DOHH2 (cell line): ENCODE measurements around the gene ADAMTS5.

Source experiments
- H3F3A ChIP-seq: fragments of 200-600 bp; sonication (generic), shearing (Covaris generic); 2 replicates; pipeline ENCODE4 v1.6.0; 2016; ENCODE audit warnings: antibody characterized with exemption, mild to moderate bottlenecking; ENCODE audit not compliant: control insufficient read depth, insufficient read depth
- H3K27ac ChIP-seq: fragments of 200-600 bp; sonication (generic); 2 replicates; pipeline ENCODE4 v1.5.1; 2014; ENCODE audit warnings: low read depth, mild to moderate bottlenecking, low read length, moderate library complexity
- H3K27me3 ChIP-seq: fragments of 200-600 bp; sonication (generic); 2 replicates; pipeline ENCODE4 v1.6.1; 2014; ENCODE audit warnings: mild to moderate bottlenecking, low read length, mixed read lengths; ENCODE audit not compliant: control insufficient read depth
- H3K36me3 ChIP-seq: fragments of 200-600 bp; sonication (generic); 2 replicates; pipeline ENCODE4 v1.6.1; 2014; ENCODE audit warnings: mild to moderate bottlenecking, low read length, moderate library complexity, mixed read lengths; ENCODE audit not compliant: control insufficient read depth
- H3K4me1 ChIP-seq: fragments of 200-600 bp; sonication (generic); 2 replicates; pipeline ENCODE4 v1.6.1; 2014; ENCODE audit warnings: mild to moderate bottlenecking, low read length, mixed read lengths; ENCODE audit not compliant: control insufficient read depth
- H3K4me2 ChIP-seq: fragments of 200-600 bp; sonication (generic); 2 replicates; pipeline ENCODE4 v1.6.0; 2014; ENCODE audit warnings: mild to moderate bottlenecking, low read length, moderate library complexity
- H3K4me3 ChIP-seq: fragments of 200-600 bp; sonication (generic); 2 replicates; pipeline ENCODE4 v1.5.1; 2014; ENCODE audit warnings: mild to moderate bottlenecking, low read length, mixed read lengths
- H3K79me2 ChIP-seq: fragments of 200-600 bp; sonication (generic); 2 replicates; pipeline ENCODE4 v1.6.1; 2014; ENCODE audit warnings: mild to moderate bottlenecking, low read length, mixed read lengths; ENCODE audit not compliant: control insufficient read depth
- H3K9me2 ChIP-seq: fragments of 200-600 bp; sonication (generic); replicated peaks from 2 replicates; pipeline ENCODE4 v1.6.1; 2014; ENCODE audit warnings: mild to moderate bottlenecking, low read length, mixed read lengths; ENCODE audit not compliant: control insufficient read depth
- H3K9me3 ChIP-seq: fragments of 200-600 bp; sonication (generic); 2 replicates; pipeline ENCODE4 v1.6.1; 2014; ENCODE audit warnings: antibody characterized with exemption, low read length, mixed read lengths; ENCODE audit not compliant: control insufficient read depth, insufficient read depth
- H4K20me1 ChIP-seq: fragments of 200-600 bp; sonication (generic); 2 replicates; pipeline ENCODE4 v1.6.0; 2014; ENCODE audit warnings: low read depth, mild to moderate bottlenecking, antibody characterized with exemption, low read length, moderate library complexity; ENCODE audit not compliant: control insufficient read depth, insufficient read depth
- EZH2phosphoT487 ChIP-seq: fragments of 200-600 bp; sonication (generic); IDR thresholded peaks from 2 replicates; pipeline ENCODE4 v1.6.1; 2017; ENCODE audit warnings: borderline replicate concordance, mild to moderate bottlenecking, antibody characterized with exemption, low read length, moderate library complexity, mixed read lengths
- TF ChIP-seq, protein P1 (sequence below): fragments of 200-600 bp; sonication (generic); IDR thresholded peaks from one replicate; pipeline ENCODE4 v1.5.1; 2014; ENCODE audit warnings: antibody characterized with exemption, mild to moderate bottlenecking, low read depth, low read length; ENCODE audit not compliant: poor library complexity, severe bottlenecking

The ADAMTS5 gene

DNA sequence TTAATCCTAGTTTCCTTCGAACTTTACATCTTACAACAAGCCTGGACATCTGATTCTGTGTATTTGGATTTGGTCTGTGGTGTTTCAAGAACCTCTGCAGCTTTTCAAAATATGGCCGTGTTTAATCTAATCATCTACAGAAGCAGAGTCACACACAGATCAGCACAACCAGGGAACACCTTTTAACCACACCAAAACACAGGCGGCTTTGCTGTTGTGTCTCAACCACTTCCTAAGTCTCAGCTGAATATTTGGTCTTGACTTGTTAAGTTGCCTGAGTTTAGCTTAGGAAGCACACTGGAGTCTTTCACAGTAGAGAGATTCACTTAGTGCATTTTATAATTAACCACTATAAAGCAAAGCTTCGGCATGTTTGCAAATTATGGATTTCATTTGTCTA, 17.1 kb downstream of the ADAMTS5 start:
- H3K9me2 ChIP-seq, result no peaks in the 10 kb centered on the region
- H4K20me1 ChIP-seq, result no peaks in the 10 kb centered on the region
- no peak overlapping the region for H3K4me2 ChIP-seq
- H3K36me3 ChIP-seq, result no peaks in the 10 kb centered on the region
- TF ChIP-seq, protein P1, sequence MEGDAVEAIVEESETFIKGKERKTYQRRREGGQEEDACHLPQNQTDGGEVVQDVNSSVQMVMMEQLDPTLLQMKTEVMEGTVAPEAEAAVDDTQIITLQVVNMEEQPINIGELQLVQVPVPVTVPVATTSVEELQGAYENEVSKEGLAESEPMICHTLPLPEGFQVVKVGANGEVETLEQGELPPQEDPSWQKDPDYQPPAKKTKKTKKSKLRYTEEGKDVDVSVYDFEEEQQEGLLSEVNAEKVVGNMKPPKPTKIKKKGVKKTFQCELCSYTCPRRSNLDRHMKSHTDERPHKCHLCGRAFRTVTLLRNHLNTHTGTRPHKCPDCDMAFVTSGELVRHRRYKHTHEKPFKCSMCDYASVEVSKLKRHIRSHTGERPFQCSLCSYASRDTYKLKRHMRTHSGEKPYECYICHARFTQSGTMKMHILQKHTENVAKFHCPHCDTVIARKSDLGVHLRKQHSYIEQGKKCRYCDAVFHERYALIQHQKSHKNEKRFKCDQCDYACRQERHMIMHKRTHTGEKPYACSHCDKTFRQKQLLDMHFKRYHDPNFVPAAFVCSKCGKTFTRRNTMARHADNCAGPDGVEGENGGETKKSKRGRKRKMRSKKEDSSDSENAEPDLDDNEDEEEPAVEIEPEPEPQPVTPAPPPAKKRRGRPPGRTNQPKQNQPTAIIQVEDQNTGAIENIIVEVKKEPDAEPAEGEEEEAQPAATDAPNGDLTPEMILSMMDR, result no peak
- no peak for TF ChIP-seq EZH2phosphoT487
- H3K27ac ChIP-seq, result no peak overlapping the region
- H3K4me3 ChIP-seq, result no peak overlapping the region
- H3K4me1 ChIP-seq, result no peaks in the 10 kb centered on the region
- H3K79me2 ChIP-seq, result no peaks in the 10 kb centered on the region
- no peaks in the 10 kb centered on the region for H3K9me3 ChIP-seq
- H3K27me3 ChIP-seq, result no peaks in the 10 kb centered on the region
- no peaks in the 10 kb centered on the region for H3F3A ChIP-seq

DNA sequence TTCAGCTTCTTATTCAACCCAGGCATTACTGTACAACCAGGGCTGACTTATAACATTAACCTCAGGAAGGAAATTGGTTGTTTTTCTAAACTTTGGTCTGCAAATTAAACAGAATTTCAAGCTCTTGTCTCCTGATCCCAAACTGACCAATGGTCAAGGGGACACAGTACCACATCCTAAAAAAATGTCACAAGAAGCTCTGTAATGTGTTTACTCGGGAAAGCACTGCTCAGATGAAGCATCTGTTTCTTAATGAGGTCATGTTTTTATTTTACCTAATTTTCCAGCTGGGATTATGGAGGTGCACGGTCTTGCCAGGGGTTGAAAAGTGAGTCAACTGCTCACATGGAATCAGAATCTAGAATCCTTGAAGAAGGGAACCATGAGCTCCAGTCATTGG, 18.7 kb downstream of the ADAMTS5 start:
- no peaks in the 10 kb centered on the region for H3K9me2 ChIP-seq
- no peak overlapping the region for H3K4me3 ChIP-seq
- TF ChIP-seq EZH2phosphoT487, result no peak
- no peak overlapping the region for H3K4me2 ChIP-seq
- no peaks in the 10 kb centered on the region for H3K36me3 ChIP-seq
- H3K27me3 ChIP-seq, result no peaks in the 10 kb centered on the region
- H3K9me3 ChIP-seq, result no peaks in the 10 kb centered on the region
- no peaks in the 10 kb centered on the region for H3K4me1 ChIP-seq
- H3F3A ChIP-seq, result no peaks in the 10 kb centered on the region
- no peak overlapping the region for H3K27ac ChIP-seq
- no peaks in the 10 kb centered on the region for H4K20me1 ChIP-seq
- no peaks in the 10 kb centered on the region for H3K79me2 ChIP-seq

DNA sequence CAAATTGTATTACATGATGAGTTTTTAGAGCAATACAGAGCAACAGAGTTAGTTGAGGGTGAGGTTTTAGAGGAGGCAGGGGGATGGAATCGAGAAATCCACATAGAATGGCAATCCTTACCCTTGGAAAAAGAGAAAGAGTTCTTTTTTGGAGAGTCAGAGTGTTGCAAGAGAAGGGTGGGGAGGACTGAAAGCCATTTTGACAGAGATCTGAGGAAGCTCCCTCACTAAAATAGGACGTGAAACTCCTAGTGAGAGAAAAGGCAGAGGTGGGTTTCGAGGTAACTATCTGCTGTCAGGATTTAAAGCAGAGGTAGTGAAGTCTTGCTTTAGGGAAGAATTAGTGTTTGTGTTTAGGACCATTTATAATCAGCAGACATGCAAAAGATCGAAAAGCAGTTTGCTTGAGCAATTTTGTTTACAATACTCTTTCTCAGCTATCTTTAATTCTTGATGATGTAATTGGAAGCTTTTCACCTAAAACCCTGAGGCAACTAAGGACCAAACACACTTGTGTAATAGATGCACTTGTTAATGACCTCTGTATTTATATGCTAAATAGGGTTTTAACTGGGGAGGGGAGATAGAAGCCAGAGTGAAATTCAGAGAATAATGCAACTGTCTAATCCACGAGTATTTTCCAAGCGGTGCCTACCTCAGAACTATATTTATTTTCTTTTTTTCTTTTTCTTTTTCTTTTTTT, 20.0 kb downstream of the ADAMTS5 start:
- Histone ChIP-seq H3K4me3 (no peak overlapping the region), H3K4me2 (no peak overlapping the region), H3K27me3 (no peaks in the 10 kb centered on the region), H3K36me3 (no peaks in the 10 kb centered on the region), H3K4me1 (no peaks in the 10 kb centered on the region), H3K79me2 (no peaks in the 10 kb centered on the region), H4K20me1 (no peaks in the 10 kb centered on the region), H3K27ac (no peak overlapping the region), H3K9me3 (no peaks in the 10 kb centered on the region), H3K9me2 (no peaks in the 10 kb centered on the region), H3F3A (no peaks in the 10 kb centered on the region)
- TF ChIP-seq, protein P1, result no peak
- TF ChIP-seq EZH2phosphoT487, result no peak

GRCh38 chr21:26945916-26946675, 20.8 kb downstream of the ADAMTS5 start:
- no peak overlapping the region for H3K4me2 ChIP-seq
- H3F3A ChIP-seq, result no peaks in the 10 kb centered on the region
- H4K20me1 ChIP-seq, result no peaks in the 10 kb centered on the region
- H3K27ac ChIP-seq, result no peak overlapping the region
- no peaks in the 10 kb centered on the region for H3K4me1 ChIP-seq
- no peaks in the 10 kb centered on the region for H3K9me2 ChIP-seq
- H3K79me2 ChIP-seq, result no peaks in the 10 kb centered on the region
- no peaks in the 10 kb centered on the region for H3K27me3 ChIP-seq
- no peaks in the 10 kb centered on the region for H3K9me3 ChIP-seq
- H3K4me3 ChIP-seq, result no peak overlapping the region
- TF ChIP-seq, protein P1, result no peak
- no peak for TF ChIP-seq EZH2phosphoT487
- H3K36me3 ChIP-seq, result no peaks in the 10 kb centered on the region
